ENCODE results near the gene SLC12A7. TPM values are rescaled to one million over a fixed set of nuclear protein-coding genes. Genes with fewer than 3 reads are reported as not detected.

SLC12A7 gene
- total RNA-seq, 1 experiment from 2014 or later = 28.1 TPM

GRCh38 chr5:1109542-1110306 is 2.1 kb downstream of the SLC12A7 start (continued):
- TF ChIP-seq AR (CRISPR knock-in tag; IDR thresholded peaks at IDR 0.05) = no peak
- TF ChIP-seq NFYB (CRISPR knock-in tag; conservative IDR thresholded peaks at IDR 0.05; ENCODE audit: low read depth) = no peak
- no peak for TF ChIP-seq AFF4 (CRISPR knock-in tag; IDR thresholded peaks at IDR 0.05; ENCODE audit: borderline replicate concordance)
- TF ChIP-seq ZNF121 (CRISPR knock-in tag; IDR thresholded peaks at IDR 0.05) = no peak
- TF ChIP-seq MYBL2 (CRISPR knock-in tag; IDR thresholded peaks at IDR 0.05) = no peak
- no peak for TF ChIP-seq RORB (CRISPR knock-in tag; IDR thresholded peaks at IDR 0.05)
- TF ChIP-seq ZNF512 (CRISPR knock-in tag; IDR thresholded peaks at IDR 0.05; ENCODE audit: borderline replicate concordance) = no peak

- Mint-ChIP-seq H3K4me1 (peaks cover 39% of the 10 kb centered on the region), H3K9me3 (no peaks in the 10 kb centered on the region)
- ATAC-seq = no peak
- TF ChIP-seq ATF2 (CRISPR knock-in tag; IDR thresholded peaks at IDR 0.05; ENCODE audit: borderline replicate concordance, low read depth) = no peak
- no peak for TF ChIP-seq ZNF121 (CRISPR knock-in tag; IDR thresholded peaks at IDR 0.05)
- no peak for TF ChIP-seq ZNF671 (CRISPR knock-in tag; IDR thresholded peaks at IDR 0.05)
- no peak for TF ChIP-seq PRRX2 (CRISPR knock-in tag; IDR thresholded peaks at IDR 0.05)
- no peak for TF ChIP-seq ATF6 (CRISPR knock-in tag; IDR thresholded peaks at IDR 0.05)
- TF ChIP-seq ESRRA (CRISPR knock-in tag; IDR thresholded peaks at IDR 0.05; ENCODE audit: borderline replicate concordance) = no peak
- TF ChIP-seq ZNF532 (CRISPR knock-in tag; IDR thresholded peaks at IDR 0.05; ENCODE audit: borderline replicate concordance) = no peak
- TF ChIP-seq MAX (CRISPR knock-in tag; IDR thresholded peaks at IDR 0.05) = no peak
- TF ChIP-seq STAT6 (CRISPR knock-in tag; conservative IDR thresholded peaks at IDR 0.05; ENCODE audit: low read depth) = no peak
Observed at GRCh38 chr5:1108865-1109174, 3.0 kb downstream of the SLC12A7 start.

More at GRCh38 chr5:1108865-1109174, 3.0 kb downstream of the SLC12A7 start:
- H3K4me3 Mint-ChIP-seq = no peak overlapping the region
- H3K27ac Mint-ChIP-seq = peak overlapping the region; percentile 74; the same call in 1 of the 2 replicates
- POLR2A ChIA-PET = no interaction called here
- CTCF ChIA-PET = interaction anchor here (1.2 to 3.3 kb wide), 2 partner anchors 32 to 98 kb away, joined by 6 to 10 read pairs; no protein-coding TSS in a partner anchor
- no peaks in the 10 kb centered on the region for H3K36me3 Mint-ChIP-seq
- DNase-seq (ENCODE audit: low spot score) = no peak
- H3K27me3 Mint-ChIP-seq (ENCODE audit: low read depth) = no peaks in the 10 kb centered on the region
